Astrocyte of the cerebellum (primary cell): ENCODE measurements around the gene OPA3.

Experiments used
- DNase-seq: peaks from one replicate; pipeline ENCODE4 v3.0.0-alpha.2; 2011; ENCODE audit warnings: low read depth
- H3K4me3 ChIP-seq: 2 replicates; pipeline ENCODE4 v1.5.1; 2011; ENCODE audit warnings: mild to moderate bottlenecking, low read depth, low read length, moderate library complexity
- in situ Hi-C: cut with HindIII; loops from 2 replicates; pipeline ENCODE4 v1.10.0; 2017; ENCODE audit warnings: low sequenced_read_pairs
- TF ChIP-seq, protein P1 (sequence below): IDR thresholded peaks from 2 replicates; pipeline ENCODE4 v1.5.1; 2012; ENCODE audit warnings: low read length, low read depth, moderate library complexity, mild to moderate bottlenecking; ENCODE audit errors: missing control alignments

Gene OPA3

GRCh38 chr19:45506989-45507871 is 77.4 kb downstream of the OPA3 start, which contains the start of gene VASP:
Gene VASP, plus strand, starts transcription at chr19:45507479. Its CDS starts 293 bp downstream, at chr19:45507772.
- H3K4me3 ChIP-seq: peak within 1 kb of the TSS; percentile 99
- in situ Hi-C loops: no loop called here
- TF ChIP-seq, protein P1, sequence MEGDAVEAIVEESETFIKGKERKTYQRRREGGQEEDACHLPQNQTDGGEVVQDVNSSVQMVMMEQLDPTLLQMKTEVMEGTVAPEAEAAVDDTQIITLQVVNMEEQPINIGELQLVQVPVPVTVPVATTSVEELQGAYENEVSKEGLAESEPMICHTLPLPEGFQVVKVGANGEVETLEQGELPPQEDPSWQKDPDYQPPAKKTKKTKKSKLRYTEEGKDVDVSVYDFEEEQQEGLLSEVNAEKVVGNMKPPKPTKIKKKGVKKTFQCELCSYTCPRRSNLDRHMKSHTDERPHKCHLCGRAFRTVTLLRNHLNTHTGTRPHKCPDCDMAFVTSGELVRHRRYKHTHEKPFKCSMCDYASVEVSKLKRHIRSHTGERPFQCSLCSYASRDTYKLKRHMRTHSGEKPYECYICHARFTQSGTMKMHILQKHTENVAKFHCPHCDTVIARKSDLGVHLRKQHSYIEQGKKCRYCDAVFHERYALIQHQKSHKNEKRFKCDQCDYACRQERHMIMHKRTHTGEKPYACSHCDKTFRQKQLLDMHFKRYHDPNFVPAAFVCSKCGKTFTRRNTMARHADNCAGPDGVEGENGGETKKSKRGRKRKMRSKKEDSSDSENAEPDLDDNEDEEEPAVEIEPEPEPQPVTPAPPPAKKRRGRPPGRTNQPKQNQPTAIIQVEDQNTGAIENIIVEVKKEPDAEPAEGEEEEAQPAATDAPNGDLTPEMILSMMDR: no peak
- DNase-seq: peak; percentile 68

DNA sequence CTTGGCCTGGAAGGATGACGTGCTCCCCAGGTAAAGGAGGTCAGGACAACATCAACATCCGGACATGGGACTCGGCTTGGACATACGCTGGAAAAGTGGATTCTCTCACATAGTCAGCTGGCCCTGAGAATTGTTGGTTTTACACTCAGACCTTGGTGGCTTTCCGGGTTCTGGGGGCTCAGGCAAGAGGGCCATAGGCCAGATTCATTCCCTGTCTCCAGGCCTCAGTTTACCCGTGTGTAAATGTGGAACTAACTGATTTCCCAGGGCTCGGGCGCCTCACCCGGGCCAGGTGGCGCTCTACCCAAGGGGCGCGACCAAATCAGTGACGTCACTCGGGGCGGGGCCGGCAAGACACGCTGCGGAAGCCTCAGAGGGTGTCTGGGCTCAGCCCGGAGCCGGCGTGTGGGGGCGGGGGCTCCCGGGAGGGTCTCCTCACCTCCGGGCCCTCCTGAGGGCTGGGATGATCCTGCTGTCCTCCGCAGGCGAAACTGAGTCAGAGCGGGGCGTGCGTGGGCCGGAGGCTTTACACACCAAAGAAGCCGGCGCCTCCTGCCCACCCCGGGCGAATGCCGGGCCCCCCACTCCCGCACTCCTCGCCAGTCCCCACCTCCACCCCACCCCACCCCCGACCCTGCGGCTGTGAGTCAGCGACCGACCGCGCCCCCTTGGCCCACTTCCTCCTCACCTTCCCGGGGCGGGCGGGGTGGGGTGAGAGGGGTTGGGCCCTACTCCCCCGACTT is 78.2 kb downstream of the OPA3 start:
- peak; percentile 66 for DNase-seq
- TF ChIP-seq, protein P1: peak; percentile 59
- in situ Hi-C loops: no loop called here
- H3K4me3 ChIP-seq: peak overlapping the region; percentile 99

DNA sequence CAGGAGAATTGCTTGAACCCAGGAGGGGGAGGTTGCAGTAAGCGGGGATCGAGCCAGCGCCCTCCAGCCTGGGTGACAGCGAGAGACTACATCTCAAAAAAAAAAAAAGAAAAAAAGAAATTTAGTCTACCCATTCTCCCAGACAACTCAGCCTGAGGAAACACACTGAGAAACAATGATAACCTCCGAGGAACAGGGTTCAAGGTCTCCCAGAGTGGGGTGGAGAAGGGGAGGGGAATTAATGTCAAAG is 78.7 kb downstream of the OPA3 start:
- TF ChIP-seq, protein P1: no peak
- peak overlapping the region; percentile 99 for H3K4me3 ChIP-seq
- in situ Hi-C loops: no loop called here
- no peak for DNase-seq

DNA sequence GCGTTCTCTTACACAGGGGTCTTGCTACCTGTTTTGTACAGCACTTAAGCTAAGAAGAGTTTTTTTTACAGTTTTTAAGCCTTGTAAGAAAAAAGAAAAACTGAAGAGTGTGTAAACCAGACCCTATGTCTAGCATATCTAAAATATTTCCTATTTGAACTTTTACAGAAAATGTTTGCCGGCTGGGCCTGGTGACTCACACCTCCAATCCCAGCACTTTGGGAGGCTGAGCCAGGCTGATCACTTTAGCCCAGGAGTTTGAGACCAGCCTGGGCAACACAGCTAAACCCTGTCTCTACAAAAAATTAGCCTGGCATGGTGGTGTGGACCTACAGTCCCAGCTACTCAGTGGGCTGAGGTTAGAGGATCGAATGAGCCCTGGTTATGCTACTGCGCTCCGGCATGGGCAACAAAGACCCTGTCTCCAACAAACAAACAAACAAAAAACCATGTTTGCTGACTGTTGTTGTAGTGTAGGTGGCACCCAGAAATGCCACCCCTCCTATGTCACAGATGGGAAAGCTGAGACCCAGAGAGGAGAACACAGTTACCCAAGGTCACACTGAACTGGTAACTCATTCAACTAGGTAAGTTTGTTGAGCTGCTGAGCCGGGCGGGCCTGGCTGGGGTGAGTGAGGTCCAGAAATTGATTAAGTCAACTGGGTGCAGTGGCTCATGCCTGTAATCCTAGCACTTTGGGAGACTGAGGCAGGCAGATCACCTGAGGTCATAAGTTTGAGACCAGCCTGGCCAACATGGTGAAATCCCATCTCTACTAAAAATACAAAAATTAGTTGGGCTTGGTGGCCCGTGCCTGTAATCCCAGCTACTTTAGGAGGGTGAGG is 79.2 kb downstream of the OPA3 start:
- in situ Hi-C loops: no loop called here
- TF ChIP-seq, protein P1: no peak
- no peak overlapping the region for H3K4me3 ChIP-seq
- no peak for DNase-seq

- H3K4me3 ChIP-seq: no peak overlapping the region
- TF ChIP-seq, protein P1: no peak
- DNase-seq: no peak
- in situ Hi-C loops: no loop called here
Observed at GRCh38 chr19:45503909-45504308, 80.7 kb downstream of the OPA3 start.

GRCh38 chr19:45502111-45502510 is 82.5 kb downstream of the OPA3 start:
- in situ Hi-C loops: no loop called here
- TF ChIP-seq, protein P1: no peak
- no peak for DNase-seq
- no peak overlapping the region for H3K4me3 ChIP-seq
